Tibial artery (tissue), 4 donors: Measurements from ENCODE around the gene CRCP.

ENCODE experiments used
- DNase-seq, 2 donors: peaks; one replicate each; pipeline ENCODE4 v3.0.0-alpha.2; 2019
- H3K27ac ChIP-seq, 2 donors: fragments of 200-600 bp; sonication (generic) in 1 of 2; 1 replicate in 1 of 2; 2 replicates in 1 of 2; pipeline ENCODE4 v1.5.1; 2018 to 2019; ENCODE audit warnings: mild to moderate bottlenecking in 1 of 2
- H3K27me3 ChIP-seq, 2 donors: fragments of 200-600 bp; sonication (generic) in 1 of 2; one replicate each; pipeline versions ENCODE4 v1.5.1 to v1.6.0; 2016 to 2019
- H3K36me3 ChIP-seq, 3 donors: fragments of 200-600 bp; sonication (generic) in 2 of 3; one replicate each; pipeline ENCODE4 v1.5.1; 2016 to 2019; ENCODE audit warnings: mild to moderate bottlenecking in 2 of 3
- H3K4me1 ChIP-seq, 4 donors: fragments of 200-600 bp; sonication (generic) in 2 of 4; 1 replicate in 3 of 4; 2 replicates in 1 of 4; pipeline ENCODE4 v1.5.1; 2016 to 2019
- H3K4me3 ChIP-seq, 2 donors: fragments of 200-600 bp; sonication (generic) in 1 of 2; 1 replicate in 1 of 2; 2 replicates in 1 of 2; pipeline ENCODE4 v1.5.1; 2018 to 2019; ENCODE audit warnings: mild to moderate bottlenecking in 2 of 2
- H3K9me3 ChIP-seq, 3 donors: fragments of 200-600 bp; sonication (generic) in 1 of 3; one replicate each; pipeline ENCODE4 v1.5.1; 2016 to 2019
- intact Hi-C: fragments of 100-400 bp; cut with DNase I; formaldehyde crosslinking; loops from one replicate; pipeline ENCODE4 v1.15.0; 2023; ENCODE audit warnings: low total_unique reads
- TF ChIP-seq, protein P1 (sequence below), 2 experiments: fragments of 200-600 bp in 1 of 2; fragments of 450-650 bp in 1 of 2; IDR thresholded peaks; one replicate each; pipeline ENCODE4 v1.5.1; 2017 to 2019; ENCODE audit warnings: antibody characterized with exemption in 2 of 2, mild to moderate bottlenecking in 1 of 2, moderate library complexity in 1 of 2

The CRCP gene

DNA sequence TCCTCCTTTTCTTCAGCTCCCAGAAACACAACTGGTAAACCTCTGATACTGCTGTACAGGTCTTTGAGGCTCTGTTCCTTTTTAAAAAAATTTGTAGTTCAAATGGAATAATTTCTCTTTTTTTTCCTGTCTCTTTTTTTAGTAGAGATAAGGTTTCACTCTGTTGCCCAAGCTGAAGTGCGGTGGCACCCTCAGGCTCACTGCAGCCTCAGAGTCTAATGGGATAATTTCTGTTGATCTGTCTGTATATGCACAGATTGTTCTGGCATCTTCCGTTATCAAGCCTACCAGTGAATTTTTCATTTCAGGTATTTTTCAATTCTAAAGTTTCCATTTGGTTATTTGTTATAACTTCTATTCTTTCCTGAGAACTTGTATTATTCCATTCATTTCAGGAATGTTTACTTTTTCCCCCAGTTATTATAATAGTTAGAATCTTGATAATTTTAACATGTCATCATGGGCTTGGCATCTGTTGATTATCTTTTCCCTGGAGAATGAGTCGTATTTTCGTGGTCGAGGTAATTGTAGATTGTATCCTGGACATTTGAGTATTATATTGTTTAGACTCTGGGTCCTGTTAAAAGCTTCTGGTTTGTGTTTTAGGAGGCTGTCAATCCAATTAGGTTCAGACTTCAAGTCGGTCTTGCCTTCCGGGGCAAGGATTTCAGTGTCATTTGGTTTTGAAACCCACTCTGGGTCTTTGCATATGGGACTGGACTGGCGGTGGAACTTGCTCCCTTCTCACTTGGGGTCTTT, 24.5 kb downstream of the CRCP start:
- DNase-seq = no peak
- no peak overlapping the region for H3K4me3 ChIP-seq
- peaks cover 30 to 64% (median 47%) of the 10 kb centered on the region in 3 donors for H3K36me3 ChIP-seq
- no peaks in the 10 kb centered on the region for H3K4me1 ChIP-seq
- H3K27ac ChIP-seq = no peak overlapping the region
- no peaks in the 10 kb centered on the region for H3K9me3 ChIP-seq
- intact Hi-C loops = no loop called here
- TF ChIP-seq, protein P1, sequence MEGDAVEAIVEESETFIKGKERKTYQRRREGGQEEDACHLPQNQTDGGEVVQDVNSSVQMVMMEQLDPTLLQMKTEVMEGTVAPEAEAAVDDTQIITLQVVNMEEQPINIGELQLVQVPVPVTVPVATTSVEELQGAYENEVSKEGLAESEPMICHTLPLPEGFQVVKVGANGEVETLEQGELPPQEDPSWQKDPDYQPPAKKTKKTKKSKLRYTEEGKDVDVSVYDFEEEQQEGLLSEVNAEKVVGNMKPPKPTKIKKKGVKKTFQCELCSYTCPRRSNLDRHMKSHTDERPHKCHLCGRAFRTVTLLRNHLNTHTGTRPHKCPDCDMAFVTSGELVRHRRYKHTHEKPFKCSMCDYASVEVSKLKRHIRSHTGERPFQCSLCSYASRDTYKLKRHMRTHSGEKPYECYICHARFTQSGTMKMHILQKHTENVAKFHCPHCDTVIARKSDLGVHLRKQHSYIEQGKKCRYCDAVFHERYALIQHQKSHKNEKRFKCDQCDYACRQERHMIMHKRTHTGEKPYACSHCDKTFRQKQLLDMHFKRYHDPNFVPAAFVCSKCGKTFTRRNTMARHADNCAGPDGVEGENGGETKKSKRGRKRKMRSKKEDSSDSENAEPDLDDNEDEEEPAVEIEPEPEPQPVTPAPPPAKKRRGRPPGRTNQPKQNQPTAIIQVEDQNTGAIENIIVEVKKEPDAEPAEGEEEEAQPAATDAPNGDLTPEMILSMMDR (IDR thresholded peaks at IDR 0.05) = no peak
- no peaks in the 10 kb centered on the region for H3K27me3 ChIP-seq

DNA sequence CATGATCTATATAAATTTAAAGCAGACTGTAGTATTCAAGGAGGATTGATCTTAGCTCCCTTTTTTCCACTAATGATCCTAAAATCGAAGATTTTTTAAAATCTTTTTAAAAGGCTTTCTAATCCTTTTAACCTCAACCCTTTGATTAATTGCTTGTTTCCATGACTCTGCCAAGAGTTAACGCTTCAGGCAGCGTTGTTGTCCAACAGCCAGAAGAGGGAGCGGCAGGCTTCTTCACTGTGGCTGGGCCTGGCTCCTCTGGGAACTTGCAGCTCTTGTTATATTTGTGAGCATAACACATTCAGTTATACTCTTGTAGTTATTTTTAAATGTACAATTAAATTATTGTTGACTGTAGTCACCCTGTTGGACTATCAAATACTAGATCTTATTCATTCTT, 26.3 kb downstream of the CRCP start:
- TF ChIP-seq, protein P1 (IDR thresholded peaks at IDR 0.05) = peak; percentile 24 to 27
- Histone ChIP-seq H3K4me1 (no peaks in the 10 kb centered on the region), H3K36me3 (peaks cover 23 to 64% (median 50%) of the 10 kb centered on the region in 3 donors), H3K27ac (no peak overlapping the region), H3K9me3 (no peaks in the 10 kb centered on the region), H3K27me3 (no peaks in the 10 kb centered on the region), H3K4me3 (no peak overlapping the region)
- DNase-seq = peak in 1 of 2 donors; percentile 68
- intact Hi-C loops = no loop called here

DNA sequence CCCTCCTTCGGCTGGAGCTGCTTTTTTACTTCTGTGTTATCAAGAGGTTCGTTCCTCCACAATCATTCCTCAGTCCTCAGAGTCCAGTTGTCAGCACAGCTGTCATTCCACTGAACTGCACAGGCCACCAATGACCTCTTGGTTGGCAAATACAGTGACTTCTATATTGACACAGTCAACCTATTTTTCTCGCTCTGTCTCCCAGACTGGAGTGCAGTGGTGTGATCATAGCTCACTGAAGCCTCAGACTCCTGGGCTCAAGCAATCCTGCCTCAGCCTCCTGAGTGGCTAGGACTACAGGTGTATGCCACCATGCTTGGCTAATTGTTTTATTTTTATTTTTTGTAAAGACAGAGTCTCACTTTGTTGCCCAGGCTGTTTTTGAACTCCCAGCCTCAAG, 27.7 kb downstream of the CRCP start:
- Histone ChIP-seq H3K4me1 (no peaks in the 10 kb centered on the region), H3K4me3 (no peak overlapping the region), H3K36me3 (peaks cover 18 to 60% (median 58%) of the 10 kb centered on the region in 3 donors), H3K9me3 (no peaks in the 10 kb centered on the region), H3K27ac (no peak overlapping the region), H3K27me3 (no peaks in the 10 kb centered on the region)
- DNase-seq = no peak
- TF ChIP-seq, protein P1 (IDR thresholded peaks at IDR 0.05) = no peak
- intact Hi-C loops = no loop called here

DNA sequence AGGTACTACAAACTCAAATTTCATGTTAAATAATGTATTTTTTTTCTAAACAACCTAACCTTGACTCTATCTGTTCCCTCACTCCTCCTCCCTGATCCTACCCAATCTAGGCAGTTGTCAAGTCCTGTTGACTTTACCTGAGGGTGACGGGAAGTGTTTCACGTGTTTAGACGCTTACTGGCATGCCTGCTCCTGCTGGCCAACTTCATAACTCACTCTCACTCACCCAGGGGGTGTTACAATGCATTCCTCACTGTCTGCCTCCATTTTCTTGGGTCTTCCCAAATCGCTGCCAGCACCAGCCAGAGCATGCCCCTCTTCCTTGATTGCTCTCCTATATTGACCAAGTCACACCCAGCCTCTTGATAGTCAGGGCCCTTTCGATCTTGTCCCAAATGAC, 28.3 kb downstream of the CRCP start:
- Histone ChIP-seq H3K27me3 (no peaks in the 10 kb centered on the region), H3K27ac (no peak overlapping the region), H3K36me3 (peaks cover 18 to 65% (median 63%) of the 10 kb centered on the region in 3 donors), H3K4me3 (no peak overlapping the region), H3K4me1 (no peaks in the 10 kb centered on the region), H3K9me3 (no peaks in the 10 kb centered on the region)
- no peak for DNase-seq
- TF ChIP-seq, protein P1 (IDR thresholded peaks at IDR 0.05) = no peak
- intact Hi-C loops = no loop called here

DNA sequence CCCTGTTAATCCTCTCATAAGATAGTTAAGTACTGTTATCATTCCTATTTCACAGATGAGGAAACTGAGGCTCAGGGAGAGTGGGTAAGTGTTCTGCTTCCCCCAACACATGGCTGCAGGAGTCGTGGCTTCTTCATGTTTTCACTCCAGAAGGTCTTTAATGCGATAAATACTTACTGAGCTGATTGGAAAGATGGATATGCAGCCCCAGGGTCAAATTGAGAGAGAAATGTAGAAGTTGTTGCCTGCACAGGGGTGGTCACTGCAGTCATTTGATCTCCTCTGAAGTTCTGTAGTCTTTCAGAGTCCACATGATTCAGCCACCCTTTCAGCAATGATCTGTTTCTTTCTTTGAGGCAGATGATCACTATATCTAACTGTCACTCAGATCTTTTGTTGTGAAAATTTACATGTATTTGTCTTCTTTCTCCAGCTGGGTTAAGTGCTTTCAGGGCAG, 29.3 kb downstream of the CRCP start:
- intact Hi-C loops = no loop called here
- Histone ChIP-seq H3K9me3 (no peaks in the 10 kb centered on the region), H3K27ac (no peak overlapping the region), H3K4me3 (no peak overlapping the region), H3K36me3 (peaks cover 18 to 72% (median 59%) of the 10 kb centered on the region in 3 donors), H3K4me1 (no peaks in the 10 kb centered on the region), H3K27me3 (no peaks in the 10 kb centered on the region)
- TF ChIP-seq, protein P1 (IDR thresholded peaks at IDR 0.05) = no peak
- DNase-seq = no peak
